ENCODE data around the gene SYCE3. TPM values are rescaled to one million over a fixed set of nuclear protein-coding genes. Genes with fewer than 3 reads are reported as not detected.

SYCE3 gene
- polyA plus RNA-seq, 3 donors: 1.9 to 3.1 TPM; not detected in 1

DNA sequence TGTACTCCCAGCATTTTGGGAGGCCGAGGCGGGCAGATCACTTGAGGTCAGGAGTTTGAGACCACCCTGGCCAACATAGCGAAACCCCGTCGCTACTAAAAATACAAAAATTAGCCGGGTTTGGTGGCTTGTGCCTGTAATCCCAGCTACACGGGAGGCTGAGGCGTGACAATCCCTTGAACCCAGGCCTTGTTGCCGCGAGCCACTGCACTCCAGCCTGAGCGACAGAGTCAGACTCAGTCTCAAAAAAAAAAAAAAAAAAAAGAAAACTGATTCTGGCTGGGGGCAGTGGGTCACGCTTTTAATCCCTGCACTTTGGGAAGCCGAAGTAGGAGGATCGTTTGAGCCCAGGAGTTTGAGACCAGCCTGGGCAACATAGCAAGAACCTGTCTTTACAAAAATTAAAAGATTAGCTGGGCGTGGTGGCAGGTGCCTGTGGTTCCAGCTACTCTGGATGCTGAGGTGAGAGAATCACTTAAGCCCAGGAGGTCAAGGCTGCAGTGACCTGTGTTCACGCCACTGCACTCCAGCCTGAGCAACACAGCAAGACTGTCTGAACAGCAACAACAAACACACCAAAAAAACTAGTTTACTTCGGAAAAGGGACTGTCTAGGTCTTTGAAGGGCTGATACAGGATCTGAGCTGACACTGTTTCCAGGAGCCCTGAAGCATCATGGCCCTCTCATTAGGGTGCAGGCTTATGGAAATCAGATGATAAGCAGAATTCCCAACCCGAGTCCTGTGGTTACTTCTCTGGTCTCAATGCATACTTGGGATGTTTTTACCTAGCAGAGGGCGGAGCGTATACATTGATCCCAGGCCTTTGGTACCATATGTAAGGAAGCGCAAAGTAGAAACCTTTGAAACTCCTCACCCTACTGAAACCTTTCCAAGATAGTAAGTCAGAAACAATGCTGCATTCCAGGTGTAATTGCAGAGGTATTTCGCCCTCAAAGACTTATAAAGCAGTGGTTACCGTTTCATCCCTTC lies 21.7 kb upstream of the SYCE3 start:
- peak overlapping the region in 1 of 2 donors; percentile 82 for H3K4me3 Mint-ChIP-seq
- Histone ChIP-seq H2AFZ (ENCODE audit: insufficient read depth, low read depth, low read length, poor library complexity, severe bottlenecking) (no peak overlapping the region), H3K9ac (ENCODE audit: insufficient read depth, low read length, poor library complexity, severe bottlenecking) (no peak overlapping the region), H3K9me3 (replicated peaks in 1 of 2; ENCODE audit: control insufficient read depth in 1 of 2, insufficient read depth in 1 of 2, low read length in 2 of 2) (no peaks in the 10 kb centered on the region), H3K36me3 (replicated peaks in 1 of 2; ENCODE audit: control insufficient read depth in 1 of 2, insufficient read depth in 2 of 2, low read length in 2 of 2) (peaks cover 0 to 18% of the 10 kb centered on the region in 2 donors), H3K27me3 (ENCODE audit: control insufficient read depth in 2 of 2, insufficient read depth in 2 of 2, low read length in 2 of 2) (peaks cover 0 to 3% of the 10 kb centered on the region in 2 donors), H3K4me1 (ENCODE audit: control insufficient read depth in 1 of 2, insufficient read depth in 2 of 2, low read length in 2 of 2) (peaks cover 17 to 25% of the 10 kb centered on the region in 2 donors), H3K4me3 (replicated peaks in 1 of 3; ENCODE audit: low read depth in 2 of 3, low read length in 3 of 3) (no peak overlapping the region), H3K79me2 (ENCODE audit: insufficient read depth, low read length) (peaks cover 21% of the 10 kb centered on the region), H4K20me1 (ENCODE audit: insufficient read depth, low read length) (peaks cover 26% of the 10 kb centered on the region), H3K27ac (ENCODE audit: low read depth in 1 of 2, low read length in 2 of 2) (no peak overlapping the region), H3K4me2 (replicated peaks; ENCODE audit: extremely low read depth, low read length, poor library complexity, severe bottlenecking) (no peak overlapping the region)
- DNase-seq: no peak
- intact Hi-C loops (cut with micrococcal nuclease): loop anchor here (5.0 kb wide), 4 partner anchors 37 to 77 kb away; partner anchors contain the start of genes SCO2 (in 2 of the 2), ARSA (in 1 of the 2), KLHDC7B (in 1 of the 2) and LMF2 (in 1 of the 2)
- no peak overlapping the region for H3K27ac Mint-ChIP-seq
- peaks cover 22% of the 10 kb centered on the region for H3K4me1 Mint-ChIP-seq
- H3K9me3 Mint-ChIP-seq: no peaks in the 10 kb centered on the region
- peaks cover 6 to 10% (median 9%) of the 10 kb centered on the region in 3 donors for H3K27me3 Mint-ChIP-seq (ENCODE audit: low read depth in 3 of 3)
- peaks cover 18 to 23% of the 10 kb centered on the region in 2 donors for H3K36me3 Mint-ChIP-seq
- WGBS (ENCODE audit: insufficient coverage): 98% methylated on average over 17 of the region's 23 CpGs
- TF ChIP-seq, protein P1, sequence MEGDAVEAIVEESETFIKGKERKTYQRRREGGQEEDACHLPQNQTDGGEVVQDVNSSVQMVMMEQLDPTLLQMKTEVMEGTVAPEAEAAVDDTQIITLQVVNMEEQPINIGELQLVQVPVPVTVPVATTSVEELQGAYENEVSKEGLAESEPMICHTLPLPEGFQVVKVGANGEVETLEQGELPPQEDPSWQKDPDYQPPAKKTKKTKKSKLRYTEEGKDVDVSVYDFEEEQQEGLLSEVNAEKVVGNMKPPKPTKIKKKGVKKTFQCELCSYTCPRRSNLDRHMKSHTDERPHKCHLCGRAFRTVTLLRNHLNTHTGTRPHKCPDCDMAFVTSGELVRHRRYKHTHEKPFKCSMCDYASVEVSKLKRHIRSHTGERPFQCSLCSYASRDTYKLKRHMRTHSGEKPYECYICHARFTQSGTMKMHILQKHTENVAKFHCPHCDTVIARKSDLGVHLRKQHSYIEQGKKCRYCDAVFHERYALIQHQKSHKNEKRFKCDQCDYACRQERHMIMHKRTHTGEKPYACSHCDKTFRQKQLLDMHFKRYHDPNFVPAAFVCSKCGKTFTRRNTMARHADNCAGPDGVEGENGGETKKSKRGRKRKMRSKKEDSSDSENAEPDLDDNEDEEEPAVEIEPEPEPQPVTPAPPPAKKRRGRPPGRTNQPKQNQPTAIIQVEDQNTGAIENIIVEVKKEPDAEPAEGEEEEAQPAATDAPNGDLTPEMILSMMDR (IDR thresholded peaks at IDR 0.05): no peak

DNA sequence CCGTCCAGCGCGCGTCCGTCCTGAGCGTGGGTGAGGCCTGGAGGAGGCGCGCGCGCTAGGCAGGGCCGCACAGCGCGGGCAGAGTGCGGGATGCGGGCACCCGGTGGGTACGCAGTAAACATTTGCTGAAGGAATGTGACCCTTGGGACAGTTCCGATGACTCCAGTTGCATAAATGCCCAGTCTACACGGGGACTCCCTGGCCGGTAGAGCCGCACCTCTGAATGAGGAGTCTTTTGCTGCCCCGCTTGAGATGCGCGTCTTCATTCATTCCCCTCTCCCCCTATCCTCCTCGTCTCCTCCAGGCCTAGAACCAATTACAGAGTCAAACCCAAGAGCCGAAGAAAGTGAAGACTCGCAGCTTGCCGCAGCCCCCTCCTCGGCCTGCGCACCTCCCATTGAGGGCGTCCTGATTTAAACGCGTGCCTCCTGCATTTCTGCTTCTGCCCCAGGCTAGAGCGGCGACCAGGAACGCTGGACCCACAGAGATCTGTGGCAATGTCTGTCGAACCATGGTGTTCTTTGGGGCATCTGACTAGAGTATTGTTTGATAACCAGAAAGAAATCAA lies 20.7 kb upstream of the SYCE3 start:
- Histone ChIP-seq H3K27ac (ENCODE audit: low read depth in 1 of 2, low read length in 2 of 2) (peak overlapping the region; percentile 14 to 92), H3K36me3 (replicated peaks in 1 of 2; ENCODE audit: control insufficient read depth in 1 of 2, insufficient read depth in 2 of 2, low read length in 2 of 2) (peaks cover 0 to 25% of the 10 kb centered on the region in 2 donors), H3K9me3 (replicated peaks in 1 of 2; ENCODE audit: control insufficient read depth in 1 of 2, insufficient read depth in 1 of 2, low read length in 2 of 2) (no peaks in the 10 kb centered on the region), H4K20me1 (ENCODE audit: insufficient read depth, low read length) (peaks cover 36% of the 10 kb centered on the region), H3K4me2 (replicated peaks; ENCODE audit: extremely low read depth, low read length, poor library complexity, severe bottlenecking) (peak overlapping the region; percentile 93), H3K9ac (ENCODE audit: insufficient read depth, low read length, poor library complexity, severe bottlenecking) (peak overlapping the region; percentile 93), H3K27me3 (ENCODE audit: control insufficient read depth in 2 of 2, insufficient read depth in 2 of 2, low read length in 2 of 2) (peaks cover 0 to 3% of the 10 kb centered on the region in 2 donors), H3K4me1 (ENCODE audit: control insufficient read depth in 1 of 2, insufficient read depth in 2 of 2, low read length in 2 of 2) (peaks cover 21 to 34% of the 10 kb centered on the region in 2 donors), H3K79me2 (ENCODE audit: insufficient read depth, low read length) (peaks cover 21% of the 10 kb centered on the region), H3K4me3 (replicated peaks in 1 of 3; ENCODE audit: low read depth in 2 of 3, low read length in 3 of 3) (peak overlapping the region; percentile 38 to 82 (median 51)), H2AFZ (ENCODE audit: insufficient read depth, low read depth, low read length, poor library complexity, severe bottlenecking) (peak overlapping the region; percentile 76)
- peaks cover 31% of the 10 kb centered on the region for H3K4me1 Mint-ChIP-seq
- peak overlapping the region; percentile 82 to 94 for H3K4me3 Mint-ChIP-seq
- no peaks in the 10 kb centered on the region for H3K9me3 Mint-ChIP-seq
- no peak for DNase-seq
- intact Hi-C loops (cut with micrococcal nuclease): loop anchor here (2.0 to 5.0 kb wide), 5 partner anchors 21 to 76 kb away; partner anchors contain the start of genes SCO2 (in 2 of the 2), ARSA (in 1 of the 2), KLHDC7B (in 1 of the 2) and LMF2 (in 1 of the 2)
- TF ChIP-seq, protein P1 (IDR thresholded peaks at IDR 0.05): no peak
- peaks cover 6 to 11% (median 10%) of the 10 kb centered on the region in 3 donors for H3K27me3 Mint-ChIP-seq (ENCODE audit: low read depth in 3 of 3)
- H3K36me3 Mint-ChIP-seq: peaks cover 27 to 33% of the 10 kb centered on the region in 2 donors
- 7% methylated on average over 35 of the region's 37 CpGs for WGBS (ENCODE audit: insufficient coverage)
- H3K27ac Mint-ChIP-seq: peak overlapping the region in 4 of 7 donors; percentile 28 to 64 (median 54)

Data from CD14-positive monocyte (primary cell).